Measurements from ENCODE around the gene PLCB2. TPM values are rescaled to one million over a fixed set of nuclear protein-coding genes. Genes with fewer than 3 reads are reported as not detected.

The PLCB2 gene
- total and polyA plus RNA-seq, 2 donors (not counting 1 experiment from before 2014, with no cell fraction given), result 166 to 312 TPM

DNA sequence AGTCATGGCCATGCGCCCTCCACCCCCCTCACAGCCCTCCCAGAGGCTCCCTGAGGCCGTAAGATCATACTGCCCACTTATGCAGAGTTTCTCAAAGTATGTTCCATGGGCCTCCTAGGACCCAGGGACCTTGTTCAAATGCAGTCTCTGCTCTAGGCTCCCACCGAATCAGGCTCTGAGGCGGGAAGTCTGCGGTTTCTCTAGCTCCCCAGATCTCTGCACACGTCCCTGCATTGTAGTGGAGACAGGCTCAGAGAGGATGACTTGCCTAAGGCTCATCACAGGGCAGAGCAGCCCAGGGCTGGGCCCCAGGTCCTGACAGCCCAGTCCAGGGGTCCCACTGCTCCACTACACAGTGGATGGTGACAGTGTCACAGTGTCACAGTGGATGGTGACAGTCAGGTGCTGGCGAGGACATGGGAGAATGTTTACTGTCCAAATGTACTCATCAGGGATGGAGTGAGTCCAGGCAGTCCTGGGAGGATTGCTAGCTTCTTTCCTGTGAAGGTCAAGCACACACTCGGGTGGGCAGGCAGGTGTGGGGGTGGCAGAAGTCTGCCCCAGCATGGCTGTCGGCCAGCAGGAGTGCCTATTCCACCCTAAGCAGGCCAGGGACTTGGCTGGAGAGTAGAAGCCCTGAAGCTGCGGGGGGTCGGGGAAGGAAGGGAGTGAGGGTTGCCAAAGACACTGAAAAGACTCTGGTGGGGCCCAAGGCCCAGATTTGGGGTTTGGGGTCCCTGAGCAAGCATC is 37.3 kb downstream of the PLCB2 start:
- Histone ChIP-seq H3K36me3 (replicated peaks in 1 of 2; ENCODE audit: control extremely low read depth in 1 of 2, control insufficient read depth in 1 of 2, extremely low read depth in 1 of 2, insufficient read depth in 2 of 2, low read length in 1 of 2) (no peaks in the 10 kb centered on the region), H3K79me2 (ENCODE audit: control insufficient read depth, insufficient read depth, low read length) (no peaks in the 10 kb centered on the region), H3K9ac (ENCODE audit: low read length) (no peak overlapping the region), H3K4me1 (ENCODE audit: control insufficient read depth in 2 of 2, insufficient read depth in 2 of 2, low read length in 2 of 2) (peaks cover 0 to 3% of the 10 kb centered on the region in 2 donors), H3K27me3 (replicated peaks in 1 of 4; ENCODE audit: control extremely low read depth in 1 of 4, control insufficient read depth in 3 of 4, insufficient read depth in 4 of 4, low read length in 3 of 4) (no peaks in the 10 kb centered on the region), H4K20me1 (ENCODE audit: control insufficient read depth, insufficient read depth, low read length, poor library complexity, severe bottlenecking) (no peaks in the 10 kb centered on the region), H3K4me3 (ENCODE audit: control extremely low read depth in 1 of 5, extremely low read depth in 1 of 5, insufficient read depth in 1 of 5, low read depth in 2 of 5, low read length in 4 of 5) (no peak overlapping the region), H2AFZ (ENCODE audit: insufficient read depth, low read depth, low read length, poor library complexity, severe bottlenecking) (no peak overlapping the region), H3K9me3 (ENCODE audit: control extremely low read depth in 1 of 3, control insufficient read depth in 2 of 3, insufficient read depth in 1 of 3, low read length in 2 of 3) (no peaks in the 10 kb centered on the region), H3K4me2 (replicated peaks; ENCODE audit: low read depth, low read length, poor library complexity, severe bottlenecking) (no peak overlapping the region), H3K27ac (ENCODE audit: low read length in 2 of 2) (no peak overlapping the region)
- intact Hi-C loops (cut with micrococcal nuclease), result no loop called here
- no peak for DNase-seq
- no peaks in the 10 kb centered on the region for H3K9me3 Mint-ChIP-seq (ENCODE audit: insufficient read depth)
- TF ChIP-seq EZH2 (IDR thresholded peaks at IDR 0.05; ENCODE audit: borderline replicate concordance, insufficient read depth, low read depth, low read length, poor library complexity, severe bottlenecking), result no peak
- TF ChIP-seq, protein P1, sequence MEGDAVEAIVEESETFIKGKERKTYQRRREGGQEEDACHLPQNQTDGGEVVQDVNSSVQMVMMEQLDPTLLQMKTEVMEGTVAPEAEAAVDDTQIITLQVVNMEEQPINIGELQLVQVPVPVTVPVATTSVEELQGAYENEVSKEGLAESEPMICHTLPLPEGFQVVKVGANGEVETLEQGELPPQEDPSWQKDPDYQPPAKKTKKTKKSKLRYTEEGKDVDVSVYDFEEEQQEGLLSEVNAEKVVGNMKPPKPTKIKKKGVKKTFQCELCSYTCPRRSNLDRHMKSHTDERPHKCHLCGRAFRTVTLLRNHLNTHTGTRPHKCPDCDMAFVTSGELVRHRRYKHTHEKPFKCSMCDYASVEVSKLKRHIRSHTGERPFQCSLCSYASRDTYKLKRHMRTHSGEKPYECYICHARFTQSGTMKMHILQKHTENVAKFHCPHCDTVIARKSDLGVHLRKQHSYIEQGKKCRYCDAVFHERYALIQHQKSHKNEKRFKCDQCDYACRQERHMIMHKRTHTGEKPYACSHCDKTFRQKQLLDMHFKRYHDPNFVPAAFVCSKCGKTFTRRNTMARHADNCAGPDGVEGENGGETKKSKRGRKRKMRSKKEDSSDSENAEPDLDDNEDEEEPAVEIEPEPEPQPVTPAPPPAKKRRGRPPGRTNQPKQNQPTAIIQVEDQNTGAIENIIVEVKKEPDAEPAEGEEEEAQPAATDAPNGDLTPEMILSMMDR (IDR thresholded peaks at IDR 0.05), result no peak
- POLR2A ChIA-PET, result no interaction called here
- H3K27me3 Mint-ChIP-seq, result peaks cover 3% of the 10 kb centered on the region
- H3K4me3 Mint-ChIP-seq, result no peak overlapping the region
- ATAC-seq (ENCODE audit: low read depth), result no peak
- CTCF ChIA-PET, result interaction anchor here (3.3 to 12.3 kb wide), 3 partner anchors 9 to 233 kb away, joined by 18 to 350 read pairs (median 316); partner anchors contain the start of gene SRP14
- no peak overlapping the region for H3K27ac Mint-ChIP-seq
- WGBS (ENCODE audit: insufficient coverage), result 95% methylated on average over 9 of the region's 11 CpGs
- H3K4me1 Mint-ChIP-seq, result peaks cover 4% of the 10 kb centered on the region

DNA sequence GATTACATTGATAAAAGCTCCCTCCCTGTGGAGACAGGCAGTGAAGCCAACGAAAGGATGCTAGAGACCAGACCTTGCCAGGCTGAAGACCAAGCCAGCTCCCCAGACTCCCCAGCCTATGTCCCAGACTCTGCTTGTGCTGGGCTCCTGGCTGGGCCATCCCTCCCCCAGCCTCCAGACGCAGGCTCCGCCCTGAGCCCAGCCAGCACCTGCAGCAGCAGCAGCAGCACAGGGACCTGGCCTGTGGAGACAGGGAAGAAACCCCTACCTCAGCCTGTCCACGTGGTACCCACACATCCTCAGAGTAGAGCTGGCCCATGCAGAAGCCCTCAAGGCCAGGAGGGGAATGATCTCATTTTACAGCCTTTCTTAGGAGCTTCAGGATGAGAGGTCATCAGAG is 38.1 kb downstream of the PLCB2 start:
- WGBS (ENCODE audit: insufficient coverage), result 93% methylated on average over 4 of the region's 4 CpGs
- CTCF ChIA-PET, result interaction anchor here (1.0 to 12.3 kb wide), 6 partner anchors 8 to 232 kb away, joined by 3 to 350 read pairs (median 11); partner anchors contain the start of gene SRP14
- H3K4me3 Mint-ChIP-seq, result no peak overlapping the region

More for the DNA sequence above, 38.1 kb downstream of the PLCB2 start:
- Mint-ChIP-seq H3K9me3 (ENCODE audit: insufficient read depth) (no peaks in the 10 kb centered on the region), H3K27ac (no peak overlapping the region), H3K27me3 (peaks cover under 1% of the 10 kb centered on the region), H3K4me1 (peaks cover 1% of the 10 kb centered on the region)
- POLR2A ChIA-PET, result no interaction called here
- Histone ChIP-seq H3K9me3 (ENCODE audit: control extremely low read depth in 1 of 3, control insufficient read depth in 2 of 3, insufficient read depth in 1 of 3, low read length in 2 of 3) (no peaks in the 10 kb centered on the region), H3K36me3 (replicated peaks in 1 of 2; ENCODE audit: control extremely low read depth in 1 of 2, control insufficient read depth in 1 of 2, extremely low read depth in 1 of 2, insufficient read depth in 2 of 2, low read length in 1 of 2) (no peaks in the 10 kb centered on the region), H3K4me2 (replicated peaks; ENCODE audit: low read depth, low read length, poor library complexity, severe bottlenecking) (no peak overlapping the region), H3K9ac (ENCODE audit: low read length) (no peak overlapping the region), H3K4me1 (ENCODE audit: control insufficient read depth in 2 of 2, insufficient read depth in 2 of 2, low read length in 2 of 2) (no peaks in the 10 kb centered on the region), H2AFZ (ENCODE audit: insufficient read depth, low read depth, low read length, poor library complexity, severe bottlenecking) (no peak overlapping the region), H3K27me3 (replicated peaks in 1 of 4; ENCODE audit: control extremely low read depth in 1 of 4, control insufficient read depth in 3 of 4, insufficient read depth in 4 of 4, low read length in 3 of 4) (no peaks in the 10 kb centered on the region), H3K79me2 (ENCODE audit: control insufficient read depth, insufficient read depth, low read length) (no peaks in the 10 kb centered on the region), H3K27ac (ENCODE audit: low read length in 2 of 2) (no peak overlapping the region), H3K4me3 (ENCODE audit: control extremely low read depth in 1 of 5, extremely low read depth in 1 of 5, insufficient read depth in 1 of 5, low read depth in 2 of 5, low read length in 4 of 5) (no peak overlapping the region), H4K20me1 (ENCODE audit: control insufficient read depth, insufficient read depth, low read length, poor library complexity, severe bottlenecking) (no peaks in the 10 kb centered on the region)
- ATAC-seq (ENCODE audit: low read depth) (no peak), DNase-seq (no peak)
- TF ChIP-seq, protein P1 (IDR thresholded peaks at IDR 0.05), result no peak
- TF ChIP-seq EZH2 (IDR thresholded peaks at IDR 0.05; ENCODE audit: borderline replicate concordance, insufficient read depth, low read depth, low read length, poor library complexity, severe bottlenecking), result no peak
- intact Hi-C loops (cut with micrococcal nuclease), result no loop called here
